WTC11 (cell line): Measurements from ENCODE around the gene ARHGAP26. TPM values are rescaled to one million over a fixed set of nuclear protein-coding genes. Genes with fewer than 3 reads are reported as not detected.

Experiments
- ATAC-seq: fragments of 200-7000 bp; cut with Tn5 transposase; 2 replicates; pipeline ENCODE4 v1.10.0; 2021; ENCODE audit warnings: mild to moderate bottlenecking, moderate library complexity
- CTCF ChIA-PET: fragments of 300-600 bp; sonication (Branson Sonifier 250); formaldehyde crosslinking; loops from one replicate; lab custom pipeline; 2021; ENCODE audit warnings: antibody characterized with exemption; lab: Charles Lee
- POLR2A ChIA-PET: fragments of 350-600 bp; sonication (Branson Sonifier 250); formaldehyde crosslinking; loops from one replicate; lab custom pipeline; 2021; ENCODE audit warnings: antibody characterized with exemption; lab: Charles Lee
- DNase-seq: peaks from one replicate; pipeline ENCODE4 v3.0.0; 2021; ENCODE audit warnings: low spot score
- H3K27ac Mint-ChIP-seq: 2 replicates; pipeline ENCODE4 v1.8.0; 2021; ENCODE audit warnings: mixed read lengths
- H3K27me3 Mint-ChIP-seq: 2 replicates; pipeline ENCODE4 v1.8.0; 2021; ENCODE audit warnings: low read depth, mild to moderate bottlenecking, moderate library complexity, mixed read lengths
- H3K36me3 Mint-ChIP-seq: 2 replicates; pipeline ENCODE4 v1.8.0; 2021; ENCODE audit warnings: mixed read lengths
- H3K4me1 Mint-ChIP-seq: 2 replicates; pipeline ENCODE4 v1.8.0; 2022; ENCODE audit warnings: mixed read lengths
- H3K4me3 Mint-ChIP-seq: 2 replicates; pipeline ENCODE4 v1.8.0; 2021; ENCODE audit warnings: mild to moderate bottlenecking, moderate library complexity, mixed read lengths
- H3K9me3 Mint-ChIP-seq: 2 replicates; pipeline ENCODE4 v1.8.0; 2021; ENCODE audit warnings: mixed read lengths
- CREM ChIP-seq: sonication (generic); formaldehyde crosslinking; IDR thresholded peaks from 2 replicates; pipeline ENCODE4 v1.8.1; 2022; ENCODE audit warnings: mild to moderate bottlenecking, missing genetic modification reagents, moderate library complexity
- CTCF ChIP-seq: fragments of 200-600 bp; IDR thresholded peaks from 2 replicates; pipeline ENCODE4 v1.8.0; 2022; ENCODE audit warnings: antibody characterized with exemption
- EMX1 ChIP-seq: fragments of 250-450 bp; sonication (Bioruptor Pico); IDR thresholded peaks from 2 replicates; pipeline ENCODE4 v1.8.0; 2021; ENCODE audit warnings: mild to moderate bottlenecking
- ETV6 ChIP-seq: sonication (generic); formaldehyde crosslinking; IDR thresholded peaks from 2 replicates; pipeline ENCODE4 v1.8.1; 2022; ENCODE audit warnings: mild to moderate bottlenecking, missing genetic modification reagents
- FOXJ3 ChIP-seq: sonication (generic); formaldehyde crosslinking; IDR thresholded peaks from 2 replicates; pipeline ENCODE4 v1.9.0; 2021; ENCODE audit warnings: missing genetic modification reagents, mild to moderate bottlenecking, borderline replicate concordance
- FOXK1 ChIP-seq: sonication (generic); formaldehyde crosslinking; IDR thresholded peaks from 2 replicates; pipeline ENCODE4 v1.8.0; 2022; ENCODE audit warnings: mild to moderate bottlenecking, moderate library complexity, missing genetic modification reagents
- GRHL2 ChIP-seq: fragments of 250-450 bp; sonication (Bioruptor Pico); IDR thresholded peaks from 2 replicates; pipeline ENCODE4 v1.8.0; 2022; ENCODE audit warnings: mild to moderate bottlenecking, moderate library complexity; ENCODE audit not compliant: insufficient replicate concordance, severe bottlenecking
- GTF2I ChIP-seq: fragments of 250-450 bp; sonication (Bioruptor Pico); conservative IDR thresholded peaks from 2 replicates; pipeline ENCODE4 v1.4.0; 2021; ENCODE audit warnings: mild to moderate bottlenecking
- JAZF1 ChIP-seq: fragments of 250-450 bp; sonication (Bioruptor Pico); IDR thresholded peaks from 2 replicates; pipeline ENCODE4 v1.9.0; 2021; ENCODE audit warnings: moderate library complexity, mild to moderate bottlenecking, inconsistent platforms
- JUN ChIP-seq: sonication (generic); formaldehyde crosslinking; IDR thresholded peaks from 2 replicates; pipeline ENCODE4 v1.8.0; 2023; ENCODE audit warnings: mild to moderate bottlenecking, missing genetic modification reagents
- MXD4 ChIP-seq: fragments of 250-450 bp; sonication (Bioruptor Pico); IDR thresholded peaks from 2 replicates; pipeline ENCODE4 v1.8.0; 2021; ENCODE audit warnings: mild to moderate bottlenecking, moderate library complexity, borderline replicate concordance
- MYBL2 ChIP-seq: sonication (generic); formaldehyde crosslinking; IDR thresholded peaks from 2 replicates; pipeline ENCODE4 v1.8.1; 2023; ENCODE audit warnings: mild to moderate bottlenecking, moderate library complexity, missing genetic modification reagents
- PRRX2 ChIP-seq: fragments of 250-450 bp; sonication (Bioruptor Pico); IDR thresholded peaks from 2 replicates; pipeline ENCODE4 v1.8.0; 2021; ENCODE audit warnings: mild to moderate bottlenecking
- RELA ChIP-seq: sonication (generic); formaldehyde crosslinking; IDR thresholded peaks from 2 replicates; pipeline ENCODE4 v1.8.1; 2022; ENCODE audit warnings: missing genetic modification reagents, mild to moderate bottlenecking, borderline replicate concordance
- SOX15 ChIP-seq: fragments of 250-450 bp; sonication (Bioruptor Pico); IDR thresholded peaks from 2 replicates; pipeline ENCODE4 v1.9.0; 2021; ENCODE audit warnings: mild to moderate bottlenecking
- SP1 ChIP-seq: sonication (generic); formaldehyde crosslinking; conservative IDR thresholded peaks from 2 replicates; pipeline ENCODE4 v1.8.1; 2022; ENCODE audit warnings: missing genetic modification reagents
- STAT6 ChIP-seq: sonication (generic); formaldehyde crosslinking; conservative IDR thresholded peaks from 2 replicates; pipeline ENCODE4 v1.8.1; 2023; ENCODE audit warnings: mild to moderate bottlenecking, low read depth, missing genetic modification reagents, moderate library complexity
- TEAD4 ChIP-seq: sonication (generic); formaldehyde crosslinking; IDR thresholded peaks from 2 replicates; pipeline ENCODE4 v1.8.0; 2022; ENCODE audit warnings: mild to moderate bottlenecking, missing genetic modification reagents
- USF1 ChIP-seq: sonication (generic); formaldehyde crosslinking; IDR thresholded peaks from 2 replicates; pipeline ENCODE4 v1.8.0; 2022; ENCODE audit warnings: mild to moderate bottlenecking, missing genetic modification reagents
- ZMAT4 ChIP-seq: fragments of 250-450 bp; sonication (Bioruptor Pico); IDR thresholded peaks from 2 replicates; pipeline ENCODE4 v1.9.0; 2021; ENCODE audit warnings: mild to moderate bottlenecking
- ZNF219 ChIP-seq: sonication (generic); formaldehyde crosslinking; IDR thresholded peaks from 2 replicates; pipeline ENCODE4 v1.8.0; 2023; ENCODE audit warnings: missing genetic modification reagents, mild to moderate bottlenecking, borderline replicate concordance
- ZNF317 ChIP-seq: sonication (generic); formaldehyde crosslinking; IDR thresholded peaks from 2 replicates; pipeline ENCODE4 v1.8.1; 2023; ENCODE audit warnings: low read depth, mild to moderate bottlenecking, moderate library complexity, missing genetic modification reagents, borderline replicate concordance
- ZNF423 ChIP-seq: fragments of 250-450 bp; sonication (Bioruptor Pico); IDR thresholded peaks from 2 replicates; pipeline ENCODE4 v2.1.2; 2022; ENCODE audit warnings: mild to moderate bottlenecking, moderate library complexity
- ZNF512 ChIP-seq: sonication (generic); formaldehyde crosslinking; IDR thresholded peaks from 2 replicates; pipeline ENCODE4 v1.8.1; 2022; ENCODE audit warnings: missing genetic modification reagents, borderline replicate concordance
- ZNF671 ChIP-seq: fragments of 250-450 bp; sonication (Bioruptor Pico); IDR thresholded peaks from 2 replicates; pipeline ENCODE4 v1.8.0; 2021; ENCODE audit warnings: mild to moderate bottlenecking
- total RNA-seq: library from RNA; stranded (reverse); gene quantifications from 3 replicates; pipeline ENCODE4 v1.2.3, GENCODE V29; 2021

ARHGAP26 gene
- total RNA-seq, 1 experiment from 2014 or later, result 22.3 TPM

GRCh38 chr5:143181173-143181572 is 411.0 kb downstream of the ARHGAP26 start:
- CTCF ChIA-PET, result no interaction called here
- no peaks in the 10 kb centered on the region for H3K4me1 Mint-ChIP-seq
- no peak for DNase-seq
- POLR2A ChIA-PET, result no interaction called here
- peaks cover 7% of the 10 kb centered on the region for H3K36me3 Mint-ChIP-seq
- peaks cover 4% of the 10 kb centered on the region for H3K9me3 Mint-ChIP-seq
- TF ChIP-seq MXD4 (CRISPR knock-in tag) (no peak), ZNF219 (CRISPR knock-in tag) (no peak), ZNF512 (CRISPR knock-in tag) (no peak), RELA (CRISPR knock-in tag) (no peak), ZNF317 (CRISPR knock-in tag) (no peak), MYBL2 (CRISPR knock-in tag) (no peak), TEAD4 (CRISPR knock-in tag) (no peak), USF1 (CRISPR knock-in tag) (no peak), ETV6 (CRISPR knock-in tag) (no peak), GRHL2 (CRISPR knock-in tag) (no peak), CREM (no peak), JAZF1 (no peak), JUN (CRISPR knock-in tag) (no peak), ZNF671 (CRISPR knock-in tag) (no peak), FOXJ3 (CRISPR knock-in tag) (no peak), ZNF423 (no peak), EMX1 (CRISPR knock-in tag) (no peak), SP1 (CRISPR knock-in tag) (no peak)
- TF ChIP-seq, all 79 proteins: peak for 0
- no peak overlapping the region for H3K4me3 Mint-ChIP-seq
- H3K27me3 Mint-ChIP-seq, result no peaks in the 10 kb centered on the region
- ATAC-seq, result no peak
- H3K27ac Mint-ChIP-seq, result peak overlapping the region; percentile 19; the same call in 1 of the 2 replicates

- ChIA-PET CTCF (no interaction called here), POLR2A (no interaction called here)
- TF ChIP-seq ZMAT4 (CRISPR knock-in tag) (no peak), PRRX2 (CRISPR knock-in tag) (no peak)
- DNase-seq (no peak), ATAC-seq (no peak)
- Mint-ChIP-seq H3K36me3 (peaks cover 7% of the 10 kb centered on the region), H3K27me3 (no peaks in the 10 kb centered on the region), H3K4me3 (no peak overlapping the region), H3K27ac (0 out of 2 replicates have a peak overlapping the region, but pooled peaks have one; percentile 10), H3K4me1 (no peaks in the 10 kb centered on the region), H3K9me3 (peaks cover 4% of the 10 kb centered on the region)
Measured at GRCh38 chr5:143182106-143182505, 411.9 kb downstream of the ARHGAP26 start.

GRCh38 chr5:143182901-143183820 is 413.0 kb downstream of the ARHGAP26 start:
- Mint-ChIP-seq H3K4me1 (peaks cover 4% of the 10 kb centered on the region; the same call in 1 of the 2 replicates), H3K36me3 (peaks cover 7% of the 10 kb centered on the region), H3K4me3 (no peak overlapping the region), H3K9me3 (peaks cover 4% of the 10 kb centered on the region), H3K27ac (peak overlapping the region; percentile 73), H3K27me3 (no peaks in the 10 kb centered on the region)
- ATAC-seq, result no peak
- CTCF ChIA-PET, result interaction anchor here (0.5 to 1.0 kb wide), 3 partner anchors 24 to 130 kb away, joined by 3 read pairs; no protein-coding TSS in a partner anchor
- no peak for DNase-seq
- POLR2A ChIA-PET, result no interaction called here
- no peak for TF ChIP-seq ZMAT4 (CRISPR knock-in tag)
- no peak for TF ChIP-seq FOXK1 (CRISPR knock-in tag)
- TF ChIP-seq STAT6 (CRISPR knock-in tag), result no peak
- no peak for TF ChIP-seq SOX15 (CRISPR knock-in tag)
- TF ChIP-seq FOXJ3 (CRISPR knock-in tag), result no peak
- no peak for TF ChIP-seq CTCF
- TF ChIP-seq SP1 (CRISPR knock-in tag), result no peak
- TF ChIP-seq TEAD4 (CRISPR knock-in tag), result no peak
- TF ChIP-seq GTF2I, result no peak
